ENCODE results near the gene CIART.
A peak's percentile ranks its signal among the peaks of the same experiment; 100 is the strongest.

Gene CIART

GRCh38 chr1:150256554-150257341 lies 25.6 kb upstream of the CIART start:
- no peak overlapping the region for H3K4me3 ChIP-seq (ENCODE audit: low read depth, low read length)
- TF ChIP-seq CTCF (conservative IDR thresholded peaks at IDR 0.05; ENCODE audit: low read depth, low read length): no peak
- peak; percentile 31 for DNase-seq (ENCODE audit: low read depth)

- no peak for TF ChIP-seq CTCF (conservative IDR thresholded peaks at IDR 0.05; ENCODE audit: low read depth, low read length)
- no peak within 1 kb of the TSS for H3K4me3 ChIP-seq (ENCODE audit: low read depth, low read length)
- peak; percentile 60 for DNase-seq (ENCODE audit: low read depth)
Observed at GRCh38 chr1:150257624-150258585, 24.4 kb upstream of the CIART start, which contains the start of gene CA14. Gene CA14 (plus strand): TSS chr1:150257774. CDS start chr1:150258129, 355 bp downstream.

- no peak overlapping the region for H3K4me3 ChIP-seq (ENCODE audit: low read depth, low read length)
- TF ChIP-seq CTCF (conservative IDR thresholded peaks at IDR 0.05; ENCODE audit: low read depth, low read length): no peak
- no peak for DNase-seq (ENCODE audit: low read depth)
Observed at GRCh38 chr1:150259217-150259616, 23.1 kb upstream of the CIART start.

GRCh38 chr1:150259758-150260669 lies 22.3 kb upstream of the CIART start:
- H3K4me3 ChIP-seq (ENCODE audit: low read depth, low read length): peak overlapping the region; percentile 22
- no peak for TF ChIP-seq CTCF (conservative IDR thresholded peaks at IDR 0.05; ENCODE audit: low read depth, low read length)
- peak; percentile 57 for DNase-seq (ENCODE audit: low read depth)

- DNase-seq (ENCODE audit: low read depth): no peak
- H3K4me3 ChIP-seq (ENCODE audit: low read depth, low read length): no peak overlapping the region
- TF ChIP-seq CTCF (conservative IDR thresholded peaks at IDR 0.05; ENCODE audit: low read depth, low read length): no peak
Observed at GRCh38 chr1:150261367-150261766, 21.0 kb upstream of the CIART start.

Data from choroid plexus epithelial cell (primary cell).